GM18499 (cell line): Measurements from ENCODE around the gene ZSCAN20.

Experiments used
- ATAC-seq: cut with Tn5 transposase; IDR thresholded peaks from one replicate; pipeline ENCODE4 v1.9.1; 2021; ENCODE audit warnings: moderate number of reproducible peaks; ENCODE audit not compliant: insufficient read depth, unreplicated experiment

The ZSCAN20 gene

GRCh38 chr1:33472269-33472980 lies at the start of gene ZSCAN20:
ZSCAN20 (plus strand) TSS chr1:33472645; CDS start chr1:33479289, 6,644 bp downstream.
- ATAC-seq, result no peak

- ATAC-seq, result no peak
These were observed 48.2 kb upstream of the ZSCAN20 start for GRCh38 chr1:33424205-33424604.

- no peak for ATAC-seq
These were observed 47.8 kb upstream of the ZSCAN20 start for GRCh38 chr1:33424610-33425009.

- no peak for ATAC-seq
These were observed 46.5 kb upstream of the ZSCAN20 start for GRCh38 chr1:33425900-33426299.

DNA sequence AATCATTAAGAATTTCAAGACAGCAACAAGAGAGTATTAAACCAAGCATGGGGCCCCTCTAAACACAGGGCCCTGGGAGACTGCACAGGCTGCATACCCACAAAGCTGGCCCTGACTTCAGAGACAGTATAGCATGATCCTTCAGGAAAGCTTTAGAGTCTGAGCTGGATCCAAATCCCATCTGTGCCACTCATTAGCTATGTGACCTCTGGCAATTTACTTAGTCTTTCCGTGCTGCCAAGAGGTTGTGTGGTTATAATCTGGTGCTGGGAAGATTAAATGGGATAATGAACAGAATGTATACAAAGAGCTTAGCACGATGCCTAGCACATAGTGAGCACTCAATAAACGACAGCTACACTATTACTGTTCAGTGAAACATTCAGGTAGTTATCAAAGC lies 45.5 kb upstream of the ZSCAN20 start:
- no peak for ATAC-seq

GRCh38 chr1:33428661-33429060 lies 43.8 kb upstream of the ZSCAN20 start:
- no peak for ATAC-seq

DNA sequence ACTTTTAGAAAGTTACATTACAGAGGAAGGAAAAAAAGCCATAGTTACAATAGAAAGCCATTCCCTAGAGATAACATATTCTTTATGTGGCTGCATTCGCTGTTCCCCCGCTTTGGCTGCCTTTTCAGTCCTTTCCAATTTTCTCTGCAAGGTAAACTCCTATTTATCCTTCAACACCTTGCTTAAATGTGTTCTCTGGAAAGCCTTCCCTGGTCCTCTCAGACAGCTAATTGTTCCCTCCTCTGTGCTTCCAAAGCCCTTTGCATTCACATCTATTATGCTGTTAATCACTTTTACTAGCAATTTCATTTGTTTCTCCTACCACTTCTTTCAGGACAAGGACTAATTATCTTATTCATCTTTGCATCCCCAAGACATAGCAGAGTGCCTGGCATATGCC lies 43.1 kb upstream of the ZSCAN20 start:
- no peak for ATAC-seq

DNA sequence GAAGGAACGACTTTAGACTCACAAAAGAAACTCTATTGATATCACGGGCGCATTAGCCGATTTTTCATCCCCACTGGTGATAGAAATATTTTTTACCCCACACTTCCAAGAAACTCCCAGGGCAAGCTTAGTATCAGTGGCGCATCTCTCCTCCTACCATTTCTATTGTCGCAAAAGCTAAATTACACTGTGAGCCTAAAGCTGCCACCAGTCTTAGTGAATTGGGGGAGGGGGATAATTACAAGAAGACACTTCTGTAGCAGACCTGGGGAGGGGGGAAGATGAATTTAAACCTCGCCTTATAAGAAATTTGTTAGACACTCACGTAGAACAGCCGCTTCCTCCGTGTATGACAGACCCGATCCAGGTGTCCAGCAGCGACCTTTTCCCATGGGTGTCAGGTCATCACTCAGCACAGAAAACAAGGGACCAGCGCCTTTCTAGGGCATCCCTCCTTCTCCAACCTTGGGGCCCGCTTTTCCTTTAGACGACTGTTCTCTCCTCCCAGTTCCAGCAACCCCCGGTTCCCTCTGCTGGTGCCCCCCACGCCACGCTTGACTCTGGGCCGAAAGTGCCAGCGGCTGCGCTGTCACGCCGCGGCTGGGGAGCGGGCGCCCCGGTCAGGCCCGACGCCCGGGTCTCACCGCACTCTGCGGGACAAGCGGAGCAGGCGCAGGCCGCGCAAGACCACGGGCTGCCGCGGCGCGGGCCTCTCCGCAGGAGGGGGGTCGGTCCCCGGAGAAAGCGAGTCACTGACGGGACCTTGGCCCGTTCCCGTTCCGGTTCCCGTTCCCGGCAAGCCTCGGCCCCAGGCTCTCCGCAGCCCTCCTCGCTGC lies 42.4 kb upstream of the ZSCAN20 start:
- ATAC-seq, result no peak

GRCh38 chr1:33430692-33431593 lies 41.5 kb upstream of the ZSCAN20 start, which contains the start of gene PHC2:
PHC2 (minus strand) TSS chr1:33431095; CDS start chr1:33375539, 55,556 bp downstream.
- ATAC-seq, result no peak

DNA sequence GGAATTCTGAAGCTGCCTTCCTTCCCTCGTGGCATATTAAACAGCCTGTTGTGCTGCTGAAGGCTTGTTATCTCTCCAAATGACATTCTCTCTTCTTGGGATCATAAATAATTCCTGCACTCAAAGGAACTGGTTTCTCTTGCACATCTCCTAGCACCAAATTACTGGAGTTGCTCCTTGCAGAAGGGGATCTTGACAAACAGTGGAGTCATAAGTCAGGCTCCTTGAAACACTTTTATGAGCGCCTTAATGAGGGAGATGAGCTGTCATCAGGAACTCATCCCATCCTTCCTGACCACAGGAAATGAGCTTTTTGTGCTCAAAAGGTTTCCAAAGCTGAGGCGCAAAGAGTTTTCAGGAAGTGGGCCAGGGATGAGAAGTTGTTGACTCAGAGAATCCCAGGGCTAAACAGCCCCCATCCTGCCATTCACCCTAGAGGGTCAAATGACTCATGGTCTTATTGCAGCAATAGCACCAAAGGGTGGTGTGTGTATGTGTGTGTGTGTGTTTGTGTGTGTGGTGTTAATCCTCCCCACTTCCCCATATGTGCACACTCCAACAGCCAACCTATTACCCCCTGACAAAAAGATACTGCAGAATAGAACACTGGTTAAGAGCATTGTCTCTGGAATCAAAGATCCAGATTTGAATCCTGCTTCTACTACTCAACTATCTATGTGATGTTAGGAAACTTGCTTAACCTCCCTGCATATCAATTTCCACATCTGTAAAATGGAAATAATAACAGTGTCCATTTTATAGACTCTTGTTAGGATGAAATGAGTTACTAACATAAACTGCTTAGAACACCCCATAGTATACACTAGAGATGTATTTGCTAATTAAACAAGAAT lies 38.7 kb upstream of the ZSCAN20 start:
- no peak for ATAC-seq

DNA sequence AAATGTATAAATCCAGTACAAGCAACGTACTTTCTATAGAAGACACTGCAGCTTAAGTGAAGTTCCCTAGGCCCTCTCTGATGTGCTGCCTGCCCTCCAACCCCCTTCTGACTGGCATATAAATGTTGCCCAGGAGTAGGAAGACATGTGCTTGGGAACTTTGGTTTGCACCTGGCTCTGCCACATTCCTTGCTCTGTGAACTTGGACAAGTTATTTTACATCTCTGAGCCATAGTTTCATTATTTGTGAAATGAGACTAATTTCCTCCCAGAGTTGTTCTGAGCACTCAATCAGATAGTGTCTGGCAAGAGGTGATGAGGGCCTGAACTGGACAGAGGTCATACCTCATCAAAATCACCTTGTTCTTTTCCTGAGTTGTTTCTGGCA lies 38.1 kb upstream of the ZSCAN20 start:
- no peak for ATAC-seq

GRCh38 chr1:33435096-33435820 lies 37.2 kb upstream of the ZSCAN20 start:
- ATAC-seq, result no peak

- no peak for ATAC-seq
These were observed 35.7 kb upstream of the ZSCAN20 start for GRCh38 chr1:33436557-33437285.

DNA sequence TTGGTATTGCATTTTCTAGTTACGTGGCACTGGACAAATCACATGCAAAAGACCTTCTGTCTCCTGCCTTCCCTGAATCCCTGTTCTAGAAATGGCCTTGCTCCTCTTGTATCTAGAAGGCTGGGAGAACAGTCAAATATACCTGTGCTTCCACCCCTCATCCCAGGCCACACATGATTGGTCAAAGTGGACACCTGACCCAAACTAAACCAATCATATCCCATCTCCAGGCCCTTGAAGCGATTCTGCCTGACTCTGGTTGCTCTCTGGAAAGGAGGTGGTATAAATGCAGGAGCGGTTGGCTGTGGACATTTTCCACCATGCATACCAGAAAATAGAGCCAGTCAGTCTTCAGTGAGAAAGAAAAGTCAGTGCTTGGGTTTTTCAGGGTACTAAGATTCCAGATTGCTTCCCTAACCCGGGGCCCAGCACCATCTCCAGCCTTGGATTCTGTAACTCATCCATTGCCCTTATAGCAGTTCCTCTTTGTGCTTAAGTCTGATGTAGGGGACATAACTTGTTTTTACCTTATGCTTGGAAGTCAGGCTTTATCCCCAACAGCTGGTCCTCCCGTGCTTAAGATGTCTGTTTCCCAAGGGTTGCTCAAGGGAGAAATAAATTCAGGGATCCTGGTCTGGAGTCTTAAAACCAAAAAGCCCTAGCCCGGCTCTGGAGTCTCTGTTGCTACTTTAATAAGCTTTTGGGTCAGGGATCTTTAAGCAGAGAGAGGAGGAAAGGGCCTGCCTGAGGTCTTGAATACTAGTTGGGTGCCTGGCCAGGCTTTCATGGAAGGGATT lies 33.9 kb upstream of the ZSCAN20 start:
- no peak for ATAC-seq

DNA sequence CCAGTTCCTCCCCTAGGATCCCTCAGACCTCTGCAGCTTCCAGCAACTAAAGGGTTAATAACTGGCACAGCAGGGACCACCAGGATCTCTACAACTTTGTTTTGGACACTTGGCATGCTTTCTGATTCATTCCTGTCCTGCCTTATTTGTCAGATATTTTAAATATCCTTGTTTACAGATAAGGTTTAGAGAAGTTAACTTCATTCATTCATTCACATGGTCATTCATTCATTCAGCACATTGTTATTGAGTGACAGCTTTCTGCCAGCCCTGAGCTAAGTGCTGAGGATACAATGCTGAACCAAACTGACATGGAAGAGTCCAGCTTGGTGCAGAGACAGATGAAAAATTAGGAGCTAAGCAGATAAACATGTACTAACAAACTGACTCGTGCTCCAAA lies 32.8 kb upstream of the ZSCAN20 start:
- no peak for ATAC-seq

DNA sequence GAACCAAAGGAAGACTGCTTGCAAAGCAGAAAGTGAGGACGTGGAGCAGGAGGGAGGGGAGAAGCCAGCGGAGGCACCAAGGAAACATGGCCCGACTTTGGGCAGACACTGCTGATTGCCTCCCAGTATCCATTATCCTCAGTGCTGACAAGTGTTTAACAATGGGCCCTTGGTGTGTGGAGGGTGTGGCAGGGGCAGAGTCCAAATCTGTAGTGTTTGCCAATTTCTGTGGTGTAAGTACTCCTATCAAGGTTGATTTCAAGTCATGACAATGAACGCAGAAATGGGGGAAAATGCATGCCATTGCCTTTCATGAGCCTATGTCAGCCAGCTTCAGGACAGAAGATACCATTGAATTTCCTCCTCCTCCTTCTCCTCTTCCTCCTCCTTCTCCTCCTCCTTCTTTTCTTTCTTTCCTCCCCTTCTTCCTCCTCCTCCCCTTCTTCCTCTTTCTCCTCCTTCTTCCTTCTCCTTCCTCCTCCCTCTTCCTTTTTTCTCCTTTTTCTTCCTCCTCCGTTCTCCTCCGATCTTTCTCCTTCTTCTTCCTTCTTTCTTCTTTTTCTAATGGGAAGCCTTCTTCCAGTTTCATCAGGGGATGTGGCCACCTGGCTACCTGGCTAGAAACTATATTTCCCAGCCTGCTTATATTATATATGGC lies 31.2 kb upstream of the ZSCAN20 start:
- no peak for ATAC-seq

DNA sequence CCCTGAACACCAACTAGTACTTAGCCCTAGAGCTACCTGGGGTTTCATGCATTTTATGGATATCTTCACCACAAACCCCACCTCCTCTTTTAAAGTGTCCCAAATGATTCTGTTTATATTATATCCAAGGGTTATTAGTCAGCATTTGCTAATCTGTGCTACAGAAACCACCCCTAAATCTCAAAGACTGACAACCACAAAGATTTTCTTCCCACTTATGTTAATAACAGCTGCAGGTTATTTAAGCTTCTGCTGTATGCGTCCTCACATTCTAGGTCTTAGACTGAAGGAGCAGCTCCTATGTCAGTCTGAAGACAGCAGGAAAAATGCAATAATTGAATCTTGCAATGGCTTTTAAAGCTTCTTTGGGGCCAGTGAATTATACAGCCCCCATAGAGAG lies 30.3 kb upstream of the ZSCAN20 start:
- ATAC-seq, result no peak
